GM12892 (cell line): ENCODE results near the gene POTEB.
"Not testable (repeated sequence)": the region's sequence is repeated elsewhere in the genome, so short reads cannot be mapped to it uniquely, and the experiment has no call there.

ENCODE experiments used
- POLR2A ChIP-seq: IDR thresholded peaks from 2 replicates; pipeline ENCODE4 v1.6.1; 2011; ENCODE audit warnings: low read depth, low read length, control low read depth
- POLR2AphosphoS5 ChIP-seq: IDR thresholded peaks from 2 replicates; pipeline ENCODE4 v1.6.1; 2011; ENCODE audit warnings: low read depth, low read length, control low read depth
- TAF1 ChIP-seq: IDR thresholded peaks from 2 replicates; pipeline ENCODE4 v1.6.1; 2011; ENCODE audit warnings: low read depth, mild to moderate bottlenecking, control low read depth, low read length, borderline replicate concordance

DNA sequence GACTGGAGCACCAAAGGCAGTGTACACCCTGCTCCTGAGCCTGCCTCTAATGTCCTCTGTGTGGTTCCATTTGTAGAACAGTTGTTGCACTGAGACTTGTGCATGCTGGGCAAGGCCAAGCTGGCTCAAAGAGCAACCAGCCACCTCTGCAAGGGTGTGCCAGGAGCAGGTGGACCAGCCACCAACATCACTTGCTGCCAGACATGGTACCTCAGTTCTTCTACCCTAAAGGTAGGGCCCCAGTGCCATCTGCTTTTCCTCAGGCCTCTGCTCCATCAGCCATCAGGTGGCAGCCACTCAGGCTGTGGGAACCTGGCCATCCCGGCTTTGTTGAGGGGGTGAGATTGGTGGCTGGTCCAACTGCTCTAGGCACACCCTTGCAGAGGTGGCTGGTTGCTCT is 38.7 kb downstream of the POTEB start:
- TF ChIP-seq TAF1, POLR2AphosphoS5, POLR2A: not testable (repeated sequence)
